Smooth muscle cell (in vitro differentiated cells): ENCODE results near the gene HSD17B12. TPM values are rescaled to one million over a fixed set of nuclear protein-coding genes. Genes with fewer than 3 reads are reported as not detected.
A peak's percentile ranks its signal among the peaks of the same experiment; 100 is the strongest.

Experiments
- DNase-seq: peaks from one replicate; lab custom pipeline; 2025; ENCODE audit not compliant: unreplicated experiment; lab: John Stamatoyannopoulos, UW
- H2AFZ ChIP-seq: fragments of 200-600 bp; sonication (generic); 2 replicates; pipeline ENCODE4 v1.6.0; 2016; ENCODE audit warnings: antibody characterized with exemption, low read depth, mild to moderate bottlenecking
- H3F3A ChIP-seq: fragments of 200-600 bp; sonication (generic); 2 replicates; pipeline ENCODE4 v1.6.0; 2017; ENCODE audit warnings: antibody characterized with exemption, low read depth
- H3K27ac ChIP-seq: fragments of 200-600 bp; sonication (generic); 2 replicates; pipeline ENCODE4 v1.5.1; 2016; ENCODE audit warnings: low read depth, mild to moderate bottlenecking
- H3K27me3 ChIP-seq: fragments of 200-600 bp; sonication (generic); 2 replicates; pipeline ENCODE4 v1.6.1; 2016; ENCODE audit warnings: low read depth, mild to moderate bottlenecking
- H3K36me3 ChIP-seq: fragments of 200-600 bp; sonication (generic); 2 replicates; pipeline ENCODE4 v1.5.1; 2016; ENCODE audit warnings: low read depth
- H3K4me1 ChIP-seq: fragments of 200-600 bp; sonication (generic); 2 replicates; pipeline ENCODE4 v1.5.1; 2016; ENCODE audit warnings: low read depth
- H3K4me2 ChIP-seq: fragments of 200-600 bp; sonication (generic); 2 replicates; pipeline ENCODE4 v1.6.0; 2016; ENCODE audit warnings: mild to moderate bottlenecking
- H3K4me3 ChIP-seq: fragments of 200-600 bp; sonication (generic); 2 replicates; pipeline ENCODE4 v1.5.1; 2016; ENCODE audit warnings: mild to moderate bottlenecking
- H3K79me2 ChIP-seq: fragments of 200-600 bp; sonication (generic); 2 replicates; pipeline ENCODE4 v1.6.0; 2016; ENCODE audit warnings: low read depth, mild to moderate bottlenecking
- H3K9ac ChIP-seq: fragments of 200-600 bp; sonication (generic); 2 replicates; pipeline ENCODE4 v1.6.0; 2016; ENCODE audit warnings: low read depth
- H3K9me3 ChIP-seq: fragments of 200-600 bp; sonication (generic); replicated peaks from 2 replicates; pipeline ENCODE4 v1.5.1; 2016; ENCODE audit warnings: low read depth
- H4K20me1 ChIP-seq: fragments of 200-600 bp; sonication (generic); 2 replicates; pipeline ENCODE4 v1.6.0; 2016; ENCODE audit warnings: low read depth
- WGBS: methylation state at CpG from one replicate; pipeline ENCODE4 v1.1.7; 2016; ENCODE audit warnings: low lambda C conversion rate; 5-methylcytosine and 5-hydroxymethylcytosine counted together
- polyA plus RNA-seq: library from polyadenylated mRNA; unstranded; fragments of >200 nt; fragmentation: Nextera tagmentation; extraction: Ambion mirVana; gene quantifications from 2 replicates; pipeline ENCODE4 v1.2.1, GENCODE V29; 2016
- total RNA-seq: library from RNA; depleted of rRNA; stranded (reverse); fragments of >200 nt; gene quantifications from 2 replicates; pipeline ENCODE4 v1.2.3, GENCODE V29; 2014
- TF ChIP-seq, protein P1 (sequence below): fragments of 200-600 bp; sonication (generic); IDR thresholded peaks from 2 replicates; pipeline ENCODE4 v1.5.1; 2017; ENCODE audit warnings: borderline replicate concordance, mild to moderate bottlenecking, antibody characterized with exemption; ENCODE audit not compliant: insufficient read depth, poor library complexity, severe bottlenecking

The HSD17B12 gene
- total and polyA plus RNA-seq, 2 experiments from 2014 or later: 74.8 to 111 TPM

DNA sequence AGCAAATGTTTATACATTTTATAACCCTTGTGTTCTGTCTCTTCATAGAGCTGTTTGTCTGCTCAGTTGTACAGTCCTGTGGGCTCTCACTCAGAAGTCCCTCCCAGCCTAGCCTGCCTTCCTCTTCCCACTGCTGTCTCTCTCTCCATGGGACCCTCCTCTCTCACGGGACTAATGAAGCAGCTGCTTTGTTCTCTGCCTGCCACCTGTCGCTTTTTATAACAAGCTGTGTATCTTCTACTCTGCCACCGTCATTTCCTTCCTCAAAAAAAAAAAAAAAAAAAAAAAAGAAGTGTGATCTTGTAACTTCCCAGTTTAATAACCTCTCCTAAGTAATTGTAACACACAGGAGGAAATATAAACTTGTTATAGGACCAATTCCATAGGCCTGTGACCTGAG, 107.9 kb downstream of the HSD17B12 start:
- H3K4me1 ChIP-seq: no peaks in the 10 kb centered on the region
- H3K27me3 ChIP-seq: no peaks in the 10 kb centered on the region
- H3K9ac ChIP-seq: no peak overlapping the region
- no peak overlapping the region for H2AFZ ChIP-seq
- DNase-seq: no peak
- TF ChIP-seq, protein P1, sequence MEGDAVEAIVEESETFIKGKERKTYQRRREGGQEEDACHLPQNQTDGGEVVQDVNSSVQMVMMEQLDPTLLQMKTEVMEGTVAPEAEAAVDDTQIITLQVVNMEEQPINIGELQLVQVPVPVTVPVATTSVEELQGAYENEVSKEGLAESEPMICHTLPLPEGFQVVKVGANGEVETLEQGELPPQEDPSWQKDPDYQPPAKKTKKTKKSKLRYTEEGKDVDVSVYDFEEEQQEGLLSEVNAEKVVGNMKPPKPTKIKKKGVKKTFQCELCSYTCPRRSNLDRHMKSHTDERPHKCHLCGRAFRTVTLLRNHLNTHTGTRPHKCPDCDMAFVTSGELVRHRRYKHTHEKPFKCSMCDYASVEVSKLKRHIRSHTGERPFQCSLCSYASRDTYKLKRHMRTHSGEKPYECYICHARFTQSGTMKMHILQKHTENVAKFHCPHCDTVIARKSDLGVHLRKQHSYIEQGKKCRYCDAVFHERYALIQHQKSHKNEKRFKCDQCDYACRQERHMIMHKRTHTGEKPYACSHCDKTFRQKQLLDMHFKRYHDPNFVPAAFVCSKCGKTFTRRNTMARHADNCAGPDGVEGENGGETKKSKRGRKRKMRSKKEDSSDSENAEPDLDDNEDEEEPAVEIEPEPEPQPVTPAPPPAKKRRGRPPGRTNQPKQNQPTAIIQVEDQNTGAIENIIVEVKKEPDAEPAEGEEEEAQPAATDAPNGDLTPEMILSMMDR: no peak
- 93% methylated on average over 3 of the region's 3 CpGs for WGBS
- H3K79me2 ChIP-seq: peaks cover 5% of the 10 kb centered on the region
- H3K4me3 ChIP-seq: no peak overlapping the region
- no peak overlapping the region for H3K27ac ChIP-seq
- peaks cover 13% of the 10 kb centered on the region for H3K36me3 ChIP-seq
- H3K9me3 ChIP-seq: no peaks in the 10 kb centered on the region
- H4K20me1 ChIP-seq: no peaks in the 10 kb centered on the region
- H3K4me2 ChIP-seq: no peak overlapping the region
- H3F3A ChIP-seq: peaks cover 4% of the 10 kb centered on the region

DNA sequence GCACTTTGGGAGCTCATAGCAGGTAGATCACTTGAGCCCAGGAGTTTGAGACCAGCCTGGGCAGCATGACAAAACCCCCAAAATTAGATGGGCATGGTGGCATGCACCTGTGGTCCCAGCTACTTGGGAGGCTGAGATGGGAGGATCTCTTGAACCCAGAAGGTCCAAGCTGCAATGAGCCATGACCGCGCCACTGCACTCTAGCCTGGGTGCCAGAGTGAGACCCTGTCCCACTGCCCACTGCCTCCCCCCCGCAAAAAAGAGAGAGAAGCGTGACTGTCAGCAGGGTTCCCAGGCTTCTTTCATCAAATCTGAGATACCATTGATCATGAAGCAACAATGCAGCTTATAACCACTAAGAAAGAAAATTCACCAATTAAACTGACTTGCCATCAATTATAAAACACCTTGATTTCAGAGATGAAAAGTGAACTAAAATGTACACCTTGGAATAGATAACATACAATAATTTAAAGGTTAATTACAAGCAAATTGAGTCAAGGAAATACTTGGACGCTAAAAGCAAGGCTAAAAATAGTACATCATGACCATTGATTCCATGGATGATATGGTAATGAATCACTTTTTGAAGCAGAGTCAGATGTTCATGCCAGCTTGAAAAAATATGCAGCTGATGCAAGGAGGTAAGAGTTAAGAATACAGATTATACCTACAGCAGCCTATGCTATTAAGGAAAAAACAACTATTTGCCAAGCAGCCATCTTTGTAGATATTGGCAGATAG, 109.3 kb downstream of the HSD17B12 start:
- Histone ChIP-seq H2AFZ (no peak overlapping the region), H3K4me2 (peak overlapping the region; percentile 34), H3K36me3 (peaks cover 7% of the 10 kb centered on the region), H3K4me3 (no peak overlapping the region), H3K4me1 (no peaks in the 10 kb centered on the region), H3K9ac (no peak overlapping the region), H3K27me3 (no peaks in the 10 kb centered on the region), H3K27ac (peak overlapping the region; percentile 68), H3K79me2 (peaks cover 12% of the 10 kb centered on the region), H4K20me1 (no peaks in the 10 kb centered on the region), H3K9me3 (no peaks in the 10 kb centered on the region), H3F3A (no peaks in the 10 kb centered on the region)
- DNase-seq: no peak
- TF ChIP-seq, protein P1: no peak
- 78% methylated on average over 5 of the region's 5 CpGs for WGBS

DNA sequence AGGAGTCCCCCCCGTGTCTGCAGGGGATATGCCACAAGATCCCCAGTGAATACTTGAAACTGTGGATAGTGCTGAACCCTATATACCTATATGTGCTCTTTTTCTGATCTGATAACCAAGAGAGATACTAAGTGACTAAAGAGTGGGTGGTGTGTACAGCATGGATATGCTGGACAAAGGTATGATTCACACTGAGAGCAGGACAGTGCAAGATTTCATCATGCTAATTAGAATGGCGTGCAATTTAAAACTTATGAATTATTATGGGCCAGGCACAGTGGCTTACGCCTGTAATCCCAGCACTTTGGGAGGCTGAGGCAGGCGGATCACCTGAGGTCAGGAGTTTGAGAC, 109.9 kb downstream of the HSD17B12 start:
- DNase-seq: no peak
- TF ChIP-seq, protein P1: no peak
- Histone ChIP-seq H3K79me2 (peaks cover 12% of the 10 kb centered on the region), H3F3A (no peaks in the 10 kb centered on the region), H3K9ac (no peak overlapping the region), H3K27me3 (no peaks in the 10 kb centered on the region), H3K36me3 (peaks cover 7% of the 10 kb centered on the region), H2AFZ (no peak overlapping the region), H3K9me3 (no peaks in the 10 kb centered on the region), H3K4me3 (no peak overlapping the region), H3K4me1 (no peaks in the 10 kb centered on the region), H4K20me1 (no peaks in the 10 kb centered on the region), H3K4me2 (peak overlapping the region; percentile 34), H3K27ac (peak overlapping the region; percentile 68)
- WGBS: 94% methylated on average over 4 of the region's 4 CpGs

DNA sequence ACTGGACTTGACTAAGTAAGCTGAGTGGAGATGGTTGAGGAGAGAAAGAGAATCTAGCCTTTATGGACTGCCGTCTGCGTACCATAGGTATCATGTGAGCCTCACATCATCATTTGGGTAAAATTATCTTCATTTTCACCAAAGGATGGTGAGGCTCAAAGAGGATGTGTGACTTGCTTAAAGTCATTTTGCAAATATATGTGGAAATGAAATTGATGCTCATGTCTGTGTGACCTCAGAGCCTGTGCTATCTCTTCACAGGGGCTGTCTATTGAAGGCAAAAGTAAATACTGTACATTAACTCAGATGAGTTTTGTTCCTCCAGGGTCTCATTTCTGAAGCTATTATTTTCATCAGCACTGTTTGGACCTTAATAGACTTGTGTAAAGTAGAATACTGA, 116.8 kb downstream of the HSD17B12 start:
- WGBS: 100% methylated on average over 2 of the region's 2 CpGs
- no peaks in the 10 kb centered on the region for H3F3A ChIP-seq
- peaks cover 5% of the 10 kb centered on the region for H3K36me3 ChIP-seq
- TF ChIP-seq, protein P1: no peak
- no peaks in the 10 kb centered on the region for H4K20me1 ChIP-seq
- H3K27me3 ChIP-seq: no peaks in the 10 kb centered on the region
- no peaks in the 10 kb centered on the region for H3K4me1 ChIP-seq
- H3K79me2 ChIP-seq: peaks cover 7% of the 10 kb centered on the region
- no peak overlapping the region for H3K4me2 ChIP-seq
- no peak overlapping the region for H3K27ac ChIP-seq
- H2AFZ ChIP-seq: no peak overlapping the region
- no peak overlapping the region for H3K9ac ChIP-seq
- no peak overlapping the region for H3K4me3 ChIP-seq
- H3K9me3 ChIP-seq: no peaks in the 10 kb centered on the region
- no peak for DNase-seq
